GM15510 (cell line): ENCODE measurements around the gene TES.

Source experiments
- POLR2A ChIP-seq: IDR thresholded peaks from 3 replicates; pipeline ENCODE4 v1.6.1; 2011; ENCODE audit warnings: borderline replicate concordance; ENCODE audit not compliant: insufficient read length; ENCODE audit errors: extremely low read depth

Gene TES

DNA sequence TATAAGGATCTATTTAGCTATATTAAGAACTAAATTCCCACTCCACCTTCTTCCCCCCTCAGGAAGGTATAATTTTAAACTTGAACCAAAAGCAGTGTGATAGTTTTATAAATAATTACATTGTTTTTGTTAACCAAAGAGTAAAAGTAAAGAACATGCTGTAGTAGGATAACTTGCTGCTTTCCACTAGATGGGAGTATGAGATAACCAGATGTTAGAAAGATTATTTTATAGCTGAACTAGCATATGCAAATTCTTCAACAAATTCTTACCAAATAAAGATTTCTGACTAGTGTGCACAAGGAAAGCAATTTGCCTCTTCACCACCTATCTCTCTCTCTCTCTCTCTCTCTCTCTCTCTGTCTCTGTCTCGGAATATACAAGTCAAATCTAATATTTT is 31.8 kb downstream of the TES start:
- TF ChIP-seq POLR2A = no peak

DNA sequence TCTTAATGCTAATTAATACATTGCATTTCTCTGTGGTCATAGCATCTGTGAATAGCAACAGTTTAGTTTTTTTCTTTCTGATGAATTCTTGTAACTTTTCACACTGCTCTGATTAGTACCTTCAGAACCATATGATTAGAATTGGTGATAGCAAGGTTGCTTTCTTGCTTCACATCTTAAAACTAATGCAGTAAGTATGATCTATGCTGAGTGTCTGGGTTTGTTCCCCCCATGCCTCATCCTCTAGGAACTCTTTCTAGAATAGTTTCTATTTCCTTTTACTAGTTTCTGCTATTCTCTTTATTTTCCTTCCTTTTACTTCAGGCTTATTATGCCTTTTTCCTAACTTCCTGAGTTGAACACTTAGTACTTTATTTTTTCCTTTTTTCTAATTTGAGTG is 32.4 kb downstream of the TES start:
- TF ChIP-seq POLR2A = no peak

DNA sequence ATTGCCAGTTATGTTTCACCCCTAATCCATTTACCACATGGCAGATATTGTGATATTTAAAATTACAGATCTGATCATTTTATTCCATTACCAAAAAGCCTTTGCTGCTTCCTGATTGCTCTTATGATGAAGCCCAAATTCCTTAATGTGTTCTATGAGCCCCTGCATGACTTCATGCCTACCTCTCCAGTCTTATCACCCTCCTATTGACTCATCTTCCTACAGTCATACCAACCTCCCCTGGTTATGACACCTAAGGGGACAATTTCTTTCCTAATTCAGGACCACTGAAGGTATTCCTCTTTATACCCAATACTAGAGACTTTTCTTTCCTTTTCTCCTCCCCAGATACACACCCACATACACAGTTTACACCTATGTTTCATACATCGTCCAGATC is 36.0 kb downstream of the TES start:
- TF ChIP-seq POLR2A = no peak

DNA sequence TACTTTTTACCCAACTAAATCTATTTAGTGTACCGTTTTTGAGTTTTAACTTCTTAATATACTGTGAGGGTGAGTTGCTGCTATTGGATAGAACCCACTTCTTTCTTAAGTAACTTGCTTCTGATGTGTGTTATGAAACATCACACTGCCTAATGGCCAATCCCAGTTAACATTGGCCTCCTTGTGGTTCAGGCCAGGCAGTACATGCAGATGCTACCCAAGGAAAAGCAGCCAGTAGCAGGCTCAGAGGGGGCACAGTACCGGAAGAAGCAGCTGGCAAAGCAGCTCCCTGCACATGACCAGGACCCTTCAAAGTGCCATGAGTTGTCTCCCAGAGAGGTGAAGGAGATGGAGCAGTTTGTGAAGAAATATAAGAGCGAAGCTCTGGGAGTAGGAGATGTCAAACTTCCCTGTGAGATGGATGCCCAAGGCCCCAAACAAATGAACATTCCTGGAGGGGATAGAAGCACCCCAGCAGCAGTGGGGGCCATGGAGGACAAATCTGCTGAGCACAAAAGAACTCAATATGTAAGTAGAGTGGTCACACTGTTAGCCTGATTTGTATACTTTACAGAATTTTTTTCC is 39.7 kb downstream of the TES start:
- TF ChIP-seq POLR2A = no peak

DNA sequence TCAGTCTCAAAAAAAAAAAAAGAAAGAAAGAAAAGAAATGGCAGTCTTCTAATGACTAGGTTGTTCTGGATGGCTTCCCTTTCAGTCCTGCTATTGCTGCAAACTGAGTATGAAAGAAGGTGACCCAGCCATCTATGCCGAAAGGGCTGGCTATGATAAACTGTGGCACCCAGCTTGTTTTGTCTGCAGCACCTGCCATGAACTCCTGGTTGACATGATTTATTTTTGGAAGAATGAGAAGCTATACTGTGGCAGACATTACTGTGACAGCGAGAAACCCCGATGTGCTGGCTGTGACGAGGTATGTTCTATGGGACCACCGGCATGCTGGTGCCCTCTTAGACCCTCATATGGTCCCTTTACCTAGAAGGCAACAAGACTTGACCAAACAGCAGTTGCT is 41.3 kb downstream of the TES start:
- no peak for TF ChIP-seq POLR2A

DNA sequence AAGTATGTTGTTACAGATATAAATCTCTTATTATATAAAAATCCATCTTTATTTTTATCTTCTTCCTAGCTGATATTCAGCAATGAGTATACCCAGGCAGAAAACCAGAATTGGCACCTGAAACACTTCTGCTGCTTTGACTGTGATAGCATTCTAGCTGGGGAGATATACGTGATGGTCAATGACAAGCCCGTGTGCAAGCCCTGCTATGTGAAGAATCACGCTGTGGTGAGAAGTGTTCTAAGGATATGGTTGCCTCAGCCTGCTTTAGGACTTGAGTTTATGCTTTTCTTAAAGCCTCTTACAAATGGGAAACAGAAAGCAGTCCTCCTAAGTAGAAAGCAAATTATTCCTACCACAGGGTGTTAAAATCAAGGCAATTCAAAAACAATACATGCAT is 41.9 kb downstream of the TES start:
- no peak for TF ChIP-seq POLR2A

DNA sequence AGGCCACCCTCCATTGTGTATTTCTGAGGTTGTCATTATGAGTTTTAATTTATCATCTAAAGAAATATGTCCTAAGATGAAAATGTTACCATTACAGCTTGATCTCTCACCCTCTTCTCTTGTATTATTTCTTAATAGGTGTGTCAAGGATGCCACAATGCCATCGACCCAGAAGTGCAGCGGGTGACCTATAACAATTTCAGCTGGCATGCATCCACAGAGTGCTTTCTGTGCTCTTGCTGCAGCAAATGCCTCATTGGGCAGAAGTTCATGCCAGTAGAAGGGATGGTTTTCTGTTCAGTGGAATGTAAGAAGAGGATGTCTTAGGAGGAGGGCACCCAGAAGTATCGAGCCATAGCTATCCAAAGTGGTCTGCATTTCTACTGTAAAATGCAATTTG is 46.8 kb downstream of the TES start:
- TF ChIP-seq POLR2A = no peak

DNA sequence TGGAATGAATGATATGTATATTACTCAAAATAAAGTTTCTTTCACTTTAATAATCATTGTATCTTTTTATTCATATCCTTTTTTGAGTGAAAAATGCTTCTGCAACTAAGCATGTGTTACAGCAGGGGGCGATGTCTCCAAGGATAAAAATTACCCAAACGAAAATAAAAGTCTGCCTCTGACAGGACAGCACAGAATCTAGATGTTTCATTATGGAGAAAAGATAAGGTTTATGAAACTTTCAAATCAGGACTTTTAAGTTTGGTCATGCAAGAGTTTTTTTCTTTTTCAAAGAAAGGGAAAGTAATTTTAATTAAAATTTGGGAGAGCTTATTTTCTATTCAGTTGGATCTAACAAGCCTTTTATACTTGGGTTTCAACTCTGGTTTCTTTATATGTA is 48.4 kb downstream of the TES start:
- TF ChIP-seq POLR2A = no peak

DNA sequence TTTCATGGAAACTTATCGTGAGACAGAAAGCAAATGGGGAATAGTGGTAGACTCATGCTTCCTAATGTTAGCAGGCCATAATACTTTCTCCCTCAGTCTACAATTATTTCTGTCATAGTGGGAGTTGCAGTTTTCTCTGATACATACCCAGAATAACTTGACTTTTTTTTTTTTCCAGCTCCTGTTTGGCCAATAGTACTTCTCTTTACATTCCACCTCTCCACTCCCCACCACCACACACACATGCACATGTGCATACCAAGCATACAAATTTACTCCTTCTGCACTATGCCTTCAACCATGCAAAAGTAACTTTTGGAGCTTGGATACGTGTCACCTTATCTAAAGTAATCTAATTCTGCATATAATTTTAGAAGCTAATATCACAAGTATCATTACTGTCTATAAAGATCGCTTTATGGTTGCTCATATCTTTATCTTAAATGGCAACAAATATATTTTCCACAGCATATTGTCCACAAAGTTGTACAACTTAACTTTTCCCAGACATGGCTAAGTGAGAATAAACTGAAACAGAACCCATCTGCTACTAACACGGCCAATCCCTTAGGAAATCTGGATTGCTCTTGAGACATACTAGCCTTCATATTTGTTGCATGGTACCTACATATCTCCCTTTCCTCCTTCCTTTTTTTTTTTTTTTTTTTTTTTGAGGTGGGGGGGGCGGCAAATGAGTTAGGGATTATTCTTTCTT is 49.0 kb downstream of the TES start:
- no peak for TF ChIP-seq POLR2A

DNA sequence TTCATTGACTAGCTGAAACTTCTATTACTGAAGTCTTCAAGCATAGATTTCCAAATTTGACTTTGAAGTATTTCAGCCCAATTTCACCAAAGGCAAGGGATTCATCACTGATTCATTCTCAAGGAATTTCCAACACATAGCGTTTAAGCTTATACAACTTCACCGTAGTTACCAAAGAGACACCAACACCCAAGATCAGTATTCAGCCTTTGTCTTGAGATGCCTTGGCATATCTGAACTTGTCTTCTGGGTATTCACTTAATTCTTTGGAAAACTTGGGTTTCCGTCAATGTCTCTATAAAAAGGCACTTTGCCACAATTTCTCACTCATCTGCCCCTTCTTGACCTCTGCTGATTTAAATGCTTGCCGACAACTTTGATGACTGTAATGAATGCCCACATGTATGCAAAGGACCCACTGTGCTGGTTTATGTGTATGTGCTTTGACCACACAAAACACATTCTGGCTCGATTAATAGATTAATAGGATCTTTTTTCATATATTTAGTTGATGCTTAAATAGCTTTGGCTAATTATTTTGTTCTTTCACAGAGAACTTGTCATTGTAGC is 49.6 kb downstream of the TES start:
- TF ChIP-seq POLR2A = no peak

DNA sequence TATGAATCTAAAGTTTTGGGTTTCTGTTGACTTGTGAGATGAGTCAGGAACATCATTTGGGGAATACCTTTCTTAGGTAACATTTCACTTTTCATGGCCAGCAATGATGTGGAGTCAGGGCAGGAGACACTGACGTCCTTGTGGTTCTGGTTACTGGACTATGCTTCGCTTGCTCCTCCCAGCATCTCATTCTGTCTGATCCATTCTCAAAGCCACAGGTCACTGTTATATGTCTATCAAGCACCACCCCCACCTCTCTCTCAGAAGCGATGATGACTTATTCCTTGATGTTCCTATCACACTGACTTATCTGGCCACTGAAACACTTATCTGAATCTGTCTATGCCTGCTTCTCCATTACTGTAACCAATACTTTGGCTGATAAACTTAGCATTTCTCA is 51.6 kb downstream of the TES start:
- no peak for TF ChIP-seq POLR2A

DNA sequence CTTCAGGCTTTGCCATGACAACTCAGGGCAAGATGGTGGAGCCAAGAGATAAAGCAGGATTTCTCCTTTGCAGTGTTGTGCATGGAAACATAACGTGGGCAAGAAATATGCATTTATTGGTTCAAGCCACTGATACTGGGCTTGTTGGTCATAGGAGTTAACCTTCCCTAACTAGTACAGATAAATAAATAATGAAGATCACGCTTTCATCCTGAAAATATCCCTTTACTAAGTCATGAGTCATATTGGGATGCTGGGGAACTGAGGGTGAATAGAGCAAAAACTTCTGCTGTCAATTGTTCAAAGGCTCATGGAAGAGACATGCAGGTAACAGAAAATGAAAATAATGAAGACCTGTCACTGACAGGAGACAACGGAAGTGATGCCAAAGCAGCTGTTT is 55.5 kb downstream of the TES start:
- TF ChIP-seq POLR2A = no peak

DNA sequence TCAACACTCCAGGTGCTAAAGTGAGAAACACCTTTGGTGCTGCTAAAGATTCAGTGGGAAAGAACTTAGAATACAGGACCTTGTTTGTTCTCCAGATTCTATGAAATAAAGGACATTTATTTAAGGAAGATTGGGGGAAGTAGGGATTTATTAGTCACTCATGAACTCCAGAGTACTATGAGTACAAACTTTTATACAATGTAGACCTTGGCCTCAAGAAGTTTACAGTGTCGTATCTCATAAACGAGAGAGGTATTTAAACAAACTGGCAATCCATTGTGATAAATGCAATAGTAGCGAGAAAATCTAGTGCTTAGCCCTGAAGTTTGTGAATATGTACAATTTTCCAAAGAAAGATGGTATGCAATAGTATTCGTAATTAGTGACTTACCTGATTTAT is 59.1 kb downstream of the TES start:
- no peak for TF ChIP-seq POLR2A

DNA sequence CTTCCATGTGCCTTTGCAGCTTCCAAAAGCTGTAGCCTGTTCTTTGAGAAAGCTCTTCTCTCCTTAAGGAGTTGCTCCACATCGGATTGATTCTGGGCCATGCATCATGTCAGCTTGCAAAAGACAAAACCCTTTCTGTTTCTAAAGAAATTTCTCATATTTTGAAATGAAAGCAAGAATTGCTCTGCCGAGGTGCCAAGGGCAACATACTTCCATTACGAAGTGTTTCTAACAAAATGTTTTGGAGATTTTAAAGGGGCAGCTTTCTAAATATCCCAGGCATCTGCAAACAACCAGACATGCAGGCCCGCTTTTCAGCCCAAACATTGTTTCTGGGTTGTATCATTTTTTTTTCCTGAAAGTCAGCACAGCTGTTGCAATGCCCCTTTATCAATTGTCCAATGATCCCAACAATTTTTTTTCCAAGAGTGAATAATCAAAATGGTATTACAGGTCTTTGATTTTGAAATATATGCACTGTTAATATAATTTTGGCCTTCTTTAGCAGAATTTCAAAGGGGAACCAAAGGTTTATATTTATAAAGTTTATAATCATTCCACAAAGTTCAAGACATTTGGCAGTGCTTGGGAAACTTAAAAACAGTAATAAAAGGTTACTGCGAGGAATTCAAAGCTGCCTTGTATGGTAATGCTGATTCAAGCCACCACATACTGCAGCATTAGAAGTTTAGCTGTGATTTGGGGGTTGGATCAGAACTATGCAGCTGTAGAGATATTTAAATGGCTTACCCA is 61.0 kb downstream of the TES start:
- no peak for TF ChIP-seq POLR2A
